H9 (cell line): ENCODE data around the gene RGS14. TPM values are rescaled to one million over a fixed set of nuclear protein-coding genes. Genes with fewer than 3 reads are reported as not detected.

Source experiments
- DNase-seq: peaks from one replicate; pipeline ENCODE4 v3.0.0-alpha.2; 2017
- H2AFZ ChIP-seq: one replicate; pipeline ENCODE4 v1.6.1; 2013; ENCODE audit warnings: mild to moderate bottlenecking, low read length, control low read depth, moderate library complexity
- H2AK5ac ChIP-seq: 2 replicates; pipeline ENCODE4 v1.6.1; 2013; ENCODE audit warnings: low read length, control low read depth, mixed read lengths; ENCODE audit not compliant: insufficient read length
- H2BK120ac ChIP-seq: one replicate; pipeline ENCODE4 v1.6.1; 2013; ENCODE audit warnings: low read depth, mild to moderate bottlenecking, low read length, control low read depth, inconsistent platforms; ENCODE audit not compliant: poor library complexity, severe bottlenecking
- H2BK12ac ChIP-seq: 2 replicates; pipeline ENCODE4 v1.6.1; 2013; ENCODE audit warnings: low read length, control low read depth, mixed read lengths, low read depth; ENCODE audit not compliant: insufficient read length
- H2BK15ac ChIP-seq: 2 replicates; pipeline ENCODE4 v1.6.1; 2013; ENCODE audit warnings: low read depth, low read length, control low read depth
- H2BK20ac ChIP-seq: one replicate; pipeline ENCODE4 v1.6.1; 2013; ENCODE audit warnings: low read depth, mild to moderate bottlenecking, low read length, control low read depth, inconsistent platforms; ENCODE audit not compliant: poor library complexity, severe bottlenecking
- H2BK5ac ChIP-seq: 2 replicates; pipeline ENCODE4 v1.6.1; 2013; ENCODE audit warnings: low read length, control low read depth, mixed read lengths; ENCODE audit not compliant: insufficient read length
- H3K14ac ChIP-seq: 2 replicates; pipeline ENCODE4 v1.6.1; 2013; ENCODE audit warnings: low read length, control low read depth; ENCODE audit not compliant: insufficient read depth
- H3K18ac ChIP-seq: 2 replicates; pipeline ENCODE4 v1.6.1; 2013; ENCODE audit warnings: low read depth, mild to moderate bottlenecking, mixed read lengths, low read length, control low read depth; ENCODE audit not compliant: insufficient read length
- H3K23ac ChIP-seq: 2 replicates; pipeline ENCODE4 v1.6.1; 2013; ENCODE audit warnings: low read length, control low read depth, mixed read lengths, low read depth; ENCODE audit not compliant: insufficient read length
- H3K23me2 ChIP-seq: 2 replicates; pipeline ENCODE4 v1.6.1; 2013; ENCODE audit warnings: low read depth, mild to moderate bottlenecking, mixed read lengths, low read length, control low read depth; ENCODE audit not compliant: insufficient read length, poor library complexity, severe bottlenecking
- H3K27ac ChIP-seq: 2 replicates; pipeline ENCODE4 v1.5.1; 2013; ENCODE audit warnings: low read length, control low read depth, mixed read lengths, low read depth; ENCODE audit not compliant: insufficient read length
- H3K27me3 ChIP-seq: 2 replicates; pipeline ENCODE4 v1.6.1; 2013; ENCODE audit warnings: low read length, control low read depth, inconsistent platforms; ENCODE audit not compliant: insufficient read depth
- H3K4ac ChIP-seq: 2 replicates; pipeline ENCODE4 v1.6.1; 2013; ENCODE audit warnings: low read depth, mild to moderate bottlenecking, control low read depth, inconsistent platforms, low read length, moderate library complexity
- H3K4me1 ChIP-seq: 2 replicates; pipeline ENCODE4 v1.6.1; 2013; ENCODE audit warnings: low read length, control low read depth, inconsistent platforms; ENCODE audit not compliant: insufficient read depth
- H3K4me2 ChIP-seq: 2 replicates; pipeline ENCODE4 v1.6.1; 2013; ENCODE audit warnings: low read length, control low read depth, mixed read lengths; ENCODE audit not compliant: insufficient read length, insufficient read depth
- H3K56ac ChIP-seq: 2 replicates; pipeline ENCODE4 v1.6.1; 2013; ENCODE audit warnings: low read depth, mild to moderate bottlenecking, mixed read lengths, low read length, control low read depth; ENCODE audit not compliant: insufficient read length
- H3K79me1 ChIP-seq: 2 replicates; pipeline ENCODE4 v1.6.1; 2013; ENCODE audit warnings: low read depth, mild to moderate bottlenecking, moderate library complexity, low read length, control low read depth, inconsistent platforms; ENCODE audit not compliant: insufficient read depth, poor library complexity, severe bottlenecking
- H3K79me2 ChIP-seq: 2 replicates; pipeline ENCODE4 v1.6.1; 2013; ENCODE audit warnings: low read length, control low read depth, inconsistent platforms; ENCODE audit not compliant: insufficient read depth
- H3K9ac ChIP-seq: 2 replicates; pipeline ENCODE4 v1.6.1; 2013; ENCODE audit warnings: low read length, control low read depth, mixed read lengths; ENCODE audit not compliant: insufficient read length; ENCODE audit errors: extremely low read depth
- H3K9me3 ChIP-seq: one replicate; pipeline ENCODE4 v1.6.1; 2013; ENCODE audit warnings: low read depth, low read length, inconsistent platforms; ENCODE audit not compliant: control insufficient read depth
- H3T11ph ChIP-seq: one replicate; pipeline ENCODE4 v1.6.1; 2013; ENCODE audit warnings: mild to moderate bottlenecking, low read length, control low read depth, inconsistent platforms
- H4K20me1 ChIP-seq: one replicate; pipeline ENCODE4 v1.6.1; 2013; ENCODE audit not compliant: control insufficient read depth, insufficient read length, insufficient read depth
- H4K5ac ChIP-seq: 2 replicates; pipeline ENCODE4 v1.6.1; 2013; ENCODE audit warnings: low read depth, mild to moderate bottlenecking, mixed read lengths, low read length, control low read depth; ENCODE audit not compliant: insufficient read length
- H4K8ac ChIP-seq: replicated peaks from 2 replicates; pipeline ENCODE4 v1.6.1; 2013; ENCODE audit warnings: low read length, control low read depth, mixed read lengths, low read depth; ENCODE audit not compliant: insufficient read length
- H4K91ac ChIP-seq: 2 replicates; pipeline ENCODE4 v1.6.1; 2013; ENCODE audit warnings: low read depth, mild to moderate bottlenecking, moderate library complexity, mixed read lengths, low read length, control low read depth; ENCODE audit not compliant: insufficient read length
- H3K27ac Mint-ChIP-seq, 3 experiments: 2 replicates in 2 of 3; 3 replicates in 1 of 3; pipeline ENCODE4 v1.8.0; 2020 to 2021; ENCODE audit warnings: mixed read lengths in 3 of 3, mild to moderate bottlenecking in 1 of 3, moderate library complexity in 1 of 3
- H3K27me3 Mint-ChIP-seq: 2 replicates; pipeline ENCODE4 v1.8.0; 2021; ENCODE audit warnings: low read depth, mild to moderate bottlenecking, moderate library complexity, mixed read lengths
- H3K36me3 Mint-ChIP-seq, 3 experiments: 2 replicates in 2 of 3; 3 replicates in 1 of 3; pipeline ENCODE4 v1.8.0; 2020 to 2021; ENCODE audit warnings: low read depth in 3 of 3, mixed read lengths in 3 of 3; ENCODE audit not compliant: insufficient read depth in 1 of 3
- H3K4me1 Mint-ChIP-seq, 2 experiments: 2 replicates each; pipeline ENCODE4 v1.8.0; 2020; ENCODE audit warnings: mixed read lengths in 2 of 2
- H3K4me3 Mint-ChIP-seq, 2 experiments: 2 replicates in 1 of 2; 3 replicates in 1 of 2; pipeline ENCODE4 v1.8.0; 2020 to 2021; ENCODE audit warnings: mild to moderate bottlenecking in 2 of 2, mixed read lengths in 2 of 2, moderate library complexity in 1 of 2
- H3K9me3 Mint-ChIP-seq, 2 experiments: 2 replicates in 1 of 2; 3 replicates in 1 of 2; pipeline ENCODE4 v1.8.0; 2020; ENCODE audit warnings: mild to moderate bottlenecking in 2 of 2, mixed read lengths in 2 of 2, moderate library complexity in 1 of 2
- CTCF ChIP-seq: fragments of 200-600 bp; sonication (generic); conservative IDR thresholded peaks from 3 replicates; pipeline ENCODE4 v1.8.0; 2021; ENCODE audit warnings: antibody characterized with exemption, mild to moderate bottlenecking
- WGBS: extraction: QIAGEN DNeasy Blood & Tissue Kit; methylation state at CpG from one replicate; pipeline ENCODE4 v1.1.7; 2013; ENCODE audit warnings: missing lambda C conversion rate, low lambda C conversion rate, mixed read lengths; ENCODE audit not compliant: insufficient read length; ENCODE audit errors: extremely low coverage; 5-methylcytosine and 5-hydroxymethylcytosine counted together
- total RNA-seq: library from RNA; stranded (reverse); gene quantifications from 2 replicates; pipeline ENCODE4 v1.2.1, GENCODE V29; 2021

The RGS14 gene
- total RNA-seq, 1 experiment from 2014 or later, result 12.3 TPM

GRCh38 chr5:177312649-177313181, 45.0 kb upstream of the RGS14 start:
- Histone ChIP-seq H2BK5ac (no peak overlapping the region), H2BK20ac (no peak overlapping the region), H2AK5ac (no peak overlapping the region), H3K14ac (peak overlapping the region; percentile 10), H3K9me3 (no peaks in the 10 kb centered on the region), H3K27ac (no peak overlapping the region), H4K8ac (no peak overlapping the region), H3K4ac (no peak overlapping the region), H2BK12ac (no peak overlapping the region), H3K79me2 (no peaks in the 10 kb centered on the region), H3K56ac (no peak overlapping the region), H3K23me2 (peaks cover 14% of the 10 kb centered on the region), H2BK15ac (no peak overlapping the region), H4K5ac (no peak overlapping the region), H3K27me3 (no peaks in the 10 kb centered on the region), H4K20me1 (no peaks in the 10 kb centered on the region), H2BK120ac (no peak overlapping the region), H3K4me1 (no peaks in the 10 kb centered on the region), H3K4me2 (peak overlapping the region; percentile 88), H3K18ac (peak overlapping the region; percentile 37), H3K9ac (peak overlapping the region; percentile 50), H3K79me1 (no peaks in the 10 kb centered on the region), H3K23ac (no peak overlapping the region), H2AFZ (no peak overlapping the region), H4K91ac (no peak overlapping the region), H3T11ph (no peak overlapping the region)
- peaks cover 14 to 20% of the 10 kb centered on the region in 2 experiments for H3K4me1 Mint-ChIP-seq
- H3K27me3 Mint-ChIP-seq, result no peaks in the 10 kb centered on the region; the same call in 1 of the 2 replicates
- TF ChIP-seq CTCF, result peak; percentile 21; the same call in 1 of the 3 replicates
- DNase-seq, result peak; percentile 84
- no CpG with 5 or more reads among the region's 19 CpGs for WGBS
- no peaks in the 10 kb centered on the region for H3K9me3 Mint-ChIP-seq
- H3K4me3 Mint-ChIP-seq, result peak overlapping the region; percentile 76 to 83
- peaks cover 0 to 5% (median 0%) of the 10 kb centered on the region in 3 experiments; a peak in 1 of 7 replicates for H3K36me3 Mint-ChIP-seq
- peak overlapping the region in 2 of 3 experiments; percentile 18 to 79; a peak in 3 of 7 replicates for H3K27ac Mint-ChIP-seq
